Pancreas (tissue), 10 donors: Measurements from ENCODE around the gene AQP11. TPM values are rescaled to one million over a fixed set of nuclear protein-coding genes. Genes with fewer than 3 reads are reported as not detected.
A peak's percentile ranks its signal among the peaks of the same experiment; 100 is the strongest.
"Not testable (repeated sequence)": the region's sequence is repeated elsewhere in the genome, so short reads cannot be mapped to it uniquely, and the experiment has no call there.

ENCODE experiments used
- ATAC-seq, 4 donors: fragments of 200-7000 bp; cut with Tn5 transposase; one replicate each; pipeline versions ENCODE4 v1.8.0 to v1.9.1; 2020; ENCODE audit warnings: mild to moderate bottlenecking in 4 of 4, moderate library complexity in 4 of 4
- DNase-seq, 6 donors: peaks; one replicate each; pipeline ENCODE4 v3.0.0-alpha.2; 2020
- FAIRE-seq: peaks from 2 replicates; lab custom pipeline; 2012; peaks lifted over from hg19 to GRCh38; lab: Jason Lieb, UNC
- H3K27ac ChIP-seq, 4 donors: fragments of 200-600 bp; sonication (generic); 1 replicate in 3 of 4; 2 replicates in 1 of 4; pipeline versions ENCODE4 v1.5.0 to v1.8.0; 2020
- H3K27me3 ChIP-seq, 4 donors: fragments of 200-600 bp; one replicate each; pipeline ENCODE4 v1.8.0; 2021
- H3K36me3 ChIP-seq, 3 donors: fragments of 200-600 bp; sonication (generic) in 1 of 3; one replicate each; pipeline versions ENCODE4 v1.5.0 to v1.8.0; 2020 to 2021
- H3K4me1 ChIP-seq, 3 donors: fragments of 200-600 bp; one replicate each; pipeline ENCODE4 v1.8.0; 2021
- H3K4me3 ChIP-seq, 4 donors: fragments of 200-600 bp; sonication (generic) in 2 of 4; one replicate each; pipeline versions ENCODE4 v1.5.0 to v1.8.0; 2020 to 2021
- H3K9me3 ChIP-seq, 4 donors: fragments of 200-600 bp; one replicate each; pipeline ENCODE4 v1.8.0; 2021
- WGBS, 2 donors: extraction: QIAGEN DNeasy Blood & Tissue Kit; methylation state at CpG; one replicate each; pipeline ENCODE4 v1.1.7; 2013; 5-methylcytosine and 5-hydroxymethylcytosine counted together
- intact Hi-C, 3 donors: fragments of 100-400 bp; cut with DNase I; formaldehyde crosslinking; loops; one replicate each; pipeline versions ENCODE4 v1.11.1 to v1.14.2; 2022
- polyA plus RNA-seq, 2 donors: library from polyadenylated mRNA; stranded (reverse); fragments of 200-250 nt; gene quantifications; one replicate each; pipeline ENCODE4 v1.2.3, GENCODE V29; 2013
- total RNA-seq, 6 donors: library from RNA; stranded (reverse); fragmentation: NEBNext Ultra II Directional in 4 of 6; extraction: Animal tissue kit (Norgen Biotek cat#: 25700) in 4 of 6; gene quantifications; one replicate each; pipeline versions ENCODE4 v1.2.1 to v1.2.4, GENCODE V29; 2021 to 2023
- TF ChIP-seq, protein P1 (sequence below), 4 donors: fragments of 200-600 bp; sonication (generic) in 3 of 4; IDR thresholded peaks; one replicate each; pipeline versions ENCODE4 v1.5.0 to v1.8.0; 2021; ENCODE audit warnings: antibody characterized with exemption in 4 of 4
- donor health status: healthy with polysubstance abuse.
- donor health status: DM: no; HTN: no; CAD: no; lungs with moderate emphysema.
- donor health status: DM: no; HTN: no; CAD: no.
- donor health status: control.
- donor health status: control.
- donor health status: Bipolar disorder and iron deficiency.
- donor health status: DM: yes; HTN: yes; CAD: no.
- donor health status: DM: no; HTN: no; CAD: no.
- donor health status: DM: no; HTN: no; CAD: no.
- donor health status: DM: yes; HTN: yes; CAD: no.

The AQP11 gene
- total and polyA plus RNA-seq, 8 donors = 0.41 to 2.3 (median 0.95) TPM

- intact Hi-C loops = no loop called here
- TF ChIP-seq, protein P1, sequence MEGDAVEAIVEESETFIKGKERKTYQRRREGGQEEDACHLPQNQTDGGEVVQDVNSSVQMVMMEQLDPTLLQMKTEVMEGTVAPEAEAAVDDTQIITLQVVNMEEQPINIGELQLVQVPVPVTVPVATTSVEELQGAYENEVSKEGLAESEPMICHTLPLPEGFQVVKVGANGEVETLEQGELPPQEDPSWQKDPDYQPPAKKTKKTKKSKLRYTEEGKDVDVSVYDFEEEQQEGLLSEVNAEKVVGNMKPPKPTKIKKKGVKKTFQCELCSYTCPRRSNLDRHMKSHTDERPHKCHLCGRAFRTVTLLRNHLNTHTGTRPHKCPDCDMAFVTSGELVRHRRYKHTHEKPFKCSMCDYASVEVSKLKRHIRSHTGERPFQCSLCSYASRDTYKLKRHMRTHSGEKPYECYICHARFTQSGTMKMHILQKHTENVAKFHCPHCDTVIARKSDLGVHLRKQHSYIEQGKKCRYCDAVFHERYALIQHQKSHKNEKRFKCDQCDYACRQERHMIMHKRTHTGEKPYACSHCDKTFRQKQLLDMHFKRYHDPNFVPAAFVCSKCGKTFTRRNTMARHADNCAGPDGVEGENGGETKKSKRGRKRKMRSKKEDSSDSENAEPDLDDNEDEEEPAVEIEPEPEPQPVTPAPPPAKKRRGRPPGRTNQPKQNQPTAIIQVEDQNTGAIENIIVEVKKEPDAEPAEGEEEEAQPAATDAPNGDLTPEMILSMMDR (IDR thresholded peaks at IDR 0.05) = no peak
- DNase-seq (no peak), ATAC-seq (no peak), FAIRE-seq (no peak)
- no peak overlapping the region for H3K4me3 ChIP-seq
- H3K4me1 ChIP-seq = no peaks in the 10 kb centered on the region
- H3K27me3 ChIP-seq = no peaks in the 10 kb centered on the region
- no peaks in the 10 kb centered on the region for H3K9me3 ChIP-seq
- H3K36me3 ChIP-seq = peaks cover 0 to 15% (median 10%) of the 10 kb centered on the region in 3 donors
- H3K27ac ChIP-seq = no peak overlapping the region
Measured at GRCh38 chr11:77611921-77612320, 22.2 kb downstream of the AQP11 start.

DNA sequence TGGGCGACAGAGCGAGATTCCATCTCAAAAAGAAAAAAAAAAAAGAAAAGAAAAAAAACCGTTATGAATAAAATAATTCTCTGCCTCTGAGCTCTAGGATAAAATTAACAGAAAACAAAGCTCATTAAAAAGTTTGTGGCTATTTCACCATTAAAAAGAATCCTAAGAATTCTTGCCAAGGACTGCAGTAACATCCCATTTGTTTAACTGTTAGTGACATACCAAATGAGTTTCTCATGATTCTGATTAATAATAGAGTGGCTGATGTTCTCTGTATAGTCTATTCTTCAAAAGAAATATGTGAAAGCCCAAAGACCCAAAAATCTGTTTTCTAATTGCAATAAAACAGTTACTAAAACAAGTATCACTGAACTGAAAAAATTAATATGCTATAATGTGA is 28.1 kb downstream of the AQP11 start:
- Histone ChIP-seq H3K27me3 (no peaks in the 10 kb centered on the region), H3K27ac (no peak overlapping the region), H3K4me1 (no peaks in the 10 kb centered on the region), H3K4me3 (no peak overlapping the region), H3K9me3 (no peaks in the 10 kb centered on the region), H3K36me3 (peaks cover 0 to 41% (median 16%) of the 10 kb centered on the region in 3 donors)
- ATAC-seq (no peak), FAIRE-seq (no peak), DNase-seq (no peak)
- intact Hi-C loops = no loop called here
- WGBS, 2 donors = 78 to 82% methylated on average over 3 of the region's 3 CpGs
- TF ChIP-seq, protein P1 (IDR thresholded peaks at IDR 0.05) = no peak

DNA sequence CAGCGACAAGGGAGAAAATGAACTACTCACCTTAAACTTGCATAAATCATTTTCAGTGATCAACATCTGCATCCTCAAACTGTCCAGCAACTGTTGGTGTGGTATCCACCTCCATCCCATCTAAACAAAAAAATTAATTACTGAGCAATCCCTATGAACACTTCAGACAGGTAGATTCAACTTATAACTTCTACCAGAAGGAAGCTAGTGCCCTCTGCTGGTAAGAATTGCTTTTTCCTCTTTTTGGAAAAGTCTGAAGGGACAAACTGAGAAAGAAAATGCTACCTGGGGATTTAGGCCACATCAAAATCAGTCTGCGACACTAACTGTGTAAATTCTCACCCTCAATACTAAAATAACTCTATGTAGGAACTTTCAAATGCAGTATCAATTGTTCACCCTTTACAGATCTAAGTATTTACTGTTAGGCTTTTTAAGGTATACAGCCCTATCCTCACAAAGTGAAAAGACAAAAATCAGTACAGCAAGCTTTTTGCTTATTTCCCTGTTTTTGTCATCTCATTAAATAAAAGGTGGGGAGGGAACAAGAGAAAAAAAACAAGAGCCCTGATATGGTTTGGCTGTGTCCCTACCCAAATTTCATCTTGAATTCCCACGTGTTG is 29.9 kb downstream of the AQP11 start:
- peak in 3 of 4 donors; percentile 70 to 79 (median 71) for ATAC-seq

GRCh38 chr11:77630157-77630710 is 40.5 kb downstream of the AQP11 start:
- Histone ChIP-seq H3K4me3 (no peak overlapping the region), H3K27me3 (no peaks in the 10 kb centered on the region), H3K36me3 (no peaks in the 10 kb centered on the region), H3K27ac (no peak overlapping the region), H3K9me3 (no peaks in the 10 kb centered on the region), H3K4me1 (peaks cover 0 to 3% (median 0%) of the 10 kb centered on the region in 3 donors)
- intact Hi-C loops = no loop called here
- ATAC-seq = no peak
- no peak for FAIRE-seq
- 81 to 90% methylated on average over 4 of the region's 4 CpGs for WGBS, 2 donors
- TF ChIP-seq, protein P1 (IDR thresholded peaks at IDR 0.05) = no peak
- no peak for DNase-seq

More for the DNA sequence above, 29.9 kb downstream of the AQP11 start:
- TF ChIP-seq, protein P1 (IDR thresholded peaks at IDR 0.05) = peak; percentile 31 to 65 (median 46)
- Histone ChIP-seq H3K4me1 (no peaks in the 10 kb centered on the region), H3K36me3 (peaks cover 0 to 46% (median 20%) of the 10 kb centered on the region in 3 donors), H3K4me3 (no peak overlapping the region), H3K27ac (no peak overlapping the region), H3K9me3 (no peaks in the 10 kb centered on the region), H3K27me3 (no peaks in the 10 kb centered on the region)
- DNase-seq (no peak), FAIRE-seq (no peak)
- WGBS, 2 donors = 81 to 85% methylated on average over 3 of the region's 3 CpGs
- intact Hi-C loops = loop anchor here in 1 of 3 donors (10.0 kb wide), 1 partner anchor 425 kb away; no protein-coding TSS in a partner anchor

DNA sequence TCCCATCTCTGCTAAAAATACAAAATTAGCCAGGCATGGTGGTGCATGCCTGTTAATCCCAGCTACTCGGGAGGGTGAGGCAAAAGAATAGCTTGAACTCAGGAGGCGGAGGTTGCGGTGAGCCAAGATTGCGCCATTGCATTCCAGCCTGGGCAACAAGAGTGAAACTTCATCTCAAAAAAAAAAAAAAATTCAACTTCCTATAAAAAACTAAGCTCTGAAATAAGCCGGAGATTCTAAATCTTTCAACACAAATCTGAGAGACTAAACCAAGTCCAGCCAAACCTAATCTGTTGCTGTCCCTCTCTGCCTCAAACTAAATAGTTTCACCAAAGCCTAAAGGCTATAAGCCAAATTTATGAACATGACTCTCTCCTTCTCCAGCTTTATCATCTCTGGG is 44.2 kb downstream of the AQP11 start:
- H3K4me1 ChIP-seq = peaks cover 0 to 11% (median 9%) of the 10 kb centered on the region in 3 donors
- ATAC-seq, FAIRE-seq, H3K27ac ChIP-seq, H3K4me3 ChIP-seq, H3K27me3 ChIP-seq, H3K9me3 ChIP-seq, intact Hi-C loops, DNase-seq, H3K36me3 ChIP-seq: not testable (repeated sequence)
- WGBS, 2 donors = 89 to 97% methylated on average over 5 of the region's 5 CpGs
